H9 (cell line): ENCODE data around the gene BZW2. TPM values are rescaled to one million over a fixed set of nuclear protein-coding genes. Genes with fewer than 3 reads are reported as not detected.
A peak's percentile ranks its signal among the peaks of the same experiment; 100 is the strongest.

Experiments used
- DNase-seq: peaks from one replicate; pipeline ENCODE4 v3.0.0-alpha.2; 2017
- H2AFZ ChIP-seq: one replicate; pipeline ENCODE4 v1.6.1; 2013; ENCODE audit warnings: mild to moderate bottlenecking, low read length, control low read depth, moderate library complexity
- H2AK5ac ChIP-seq: 2 replicates; pipeline ENCODE4 v1.6.1; 2013; ENCODE audit warnings: low read length, control low read depth, mixed read lengths; ENCODE audit not compliant: insufficient read length
- H2BK120ac ChIP-seq: one replicate; pipeline ENCODE4 v1.6.1; 2013; ENCODE audit warnings: low read depth, mild to moderate bottlenecking, low read length, control low read depth, inconsistent platforms; ENCODE audit not compliant: poor library complexity, severe bottlenecking
- H2BK12ac ChIP-seq: 2 replicates; pipeline ENCODE4 v1.6.1; 2013; ENCODE audit warnings: low read length, control low read depth, mixed read lengths, low read depth; ENCODE audit not compliant: insufficient read length
- H2BK15ac ChIP-seq: 2 replicates; pipeline ENCODE4 v1.6.1; 2013; ENCODE audit warnings: low read depth, low read length, control low read depth
- H2BK20ac ChIP-seq: one replicate; pipeline ENCODE4 v1.6.1; 2013; ENCODE audit warnings: low read depth, mild to moderate bottlenecking, low read length, control low read depth, inconsistent platforms; ENCODE audit not compliant: poor library complexity, severe bottlenecking
- H2BK5ac ChIP-seq: 2 replicates; pipeline ENCODE4 v1.6.1; 2013; ENCODE audit warnings: low read length, control low read depth, mixed read lengths; ENCODE audit not compliant: insufficient read length
- H3K14ac ChIP-seq: 2 replicates; pipeline ENCODE4 v1.6.1; 2013; ENCODE audit warnings: low read length, control low read depth; ENCODE audit not compliant: insufficient read depth
- H3K18ac ChIP-seq: 2 replicates; pipeline ENCODE4 v1.6.1; 2013; ENCODE audit warnings: low read depth, mild to moderate bottlenecking, mixed read lengths, low read length, control low read depth; ENCODE audit not compliant: insufficient read length
- H3K23ac ChIP-seq: 2 replicates; pipeline ENCODE4 v1.6.1; 2013; ENCODE audit warnings: low read length, control low read depth, mixed read lengths, low read depth; ENCODE audit not compliant: insufficient read length
- H3K23me2 ChIP-seq: 2 replicates; pipeline ENCODE4 v1.6.1; 2013; ENCODE audit warnings: low read depth, mild to moderate bottlenecking, mixed read lengths, low read length, control low read depth; ENCODE audit not compliant: insufficient read length, poor library complexity, severe bottlenecking
- H3K27ac ChIP-seq: 2 replicates; pipeline ENCODE4 v1.5.1; 2013; ENCODE audit warnings: low read length, control low read depth, mixed read lengths, low read depth; ENCODE audit not compliant: insufficient read length
- H3K27me3 ChIP-seq: 2 replicates; pipeline ENCODE4 v1.6.1; 2013; ENCODE audit warnings: low read length, control low read depth, inconsistent platforms; ENCODE audit not compliant: insufficient read depth
- H3K4ac ChIP-seq: 2 replicates; pipeline ENCODE4 v1.6.1; 2013; ENCODE audit warnings: low read depth, mild to moderate bottlenecking, control low read depth, inconsistent platforms, low read length, moderate library complexity
- H3K4me1 ChIP-seq: 2 replicates; pipeline ENCODE4 v1.6.1; 2013; ENCODE audit warnings: low read length, control low read depth, inconsistent platforms; ENCODE audit not compliant: insufficient read depth
- H3K4me2 ChIP-seq: 2 replicates; pipeline ENCODE4 v1.6.1; 2013; ENCODE audit warnings: low read length, control low read depth, mixed read lengths; ENCODE audit not compliant: insufficient read length, insufficient read depth
- H3K56ac ChIP-seq: 2 replicates; pipeline ENCODE4 v1.6.1; 2013; ENCODE audit warnings: low read depth, mild to moderate bottlenecking, mixed read lengths, low read length, control low read depth; ENCODE audit not compliant: insufficient read length
- H3K79me1 ChIP-seq: 2 replicates; pipeline ENCODE4 v1.6.1; 2013; ENCODE audit warnings: low read depth, mild to moderate bottlenecking, moderate library complexity, low read length, control low read depth, inconsistent platforms; ENCODE audit not compliant: insufficient read depth, poor library complexity, severe bottlenecking
- H3K79me2 ChIP-seq: 2 replicates; pipeline ENCODE4 v1.6.1; 2013; ENCODE audit warnings: low read length, control low read depth, inconsistent platforms; ENCODE audit not compliant: insufficient read depth
- H3K9ac ChIP-seq: 2 replicates; pipeline ENCODE4 v1.6.1; 2013; ENCODE audit warnings: low read length, control low read depth, mixed read lengths; ENCODE audit not compliant: insufficient read length; ENCODE audit errors: extremely low read depth
- H3K9me3 ChIP-seq: one replicate; pipeline ENCODE4 v1.6.1; 2013; ENCODE audit warnings: low read depth, low read length, inconsistent platforms; ENCODE audit not compliant: control insufficient read depth
- H3T11ph ChIP-seq: one replicate; pipeline ENCODE4 v1.6.1; 2013; ENCODE audit warnings: mild to moderate bottlenecking, low read length, control low read depth, inconsistent platforms
- H4K20me1 ChIP-seq: one replicate; pipeline ENCODE4 v1.6.1; 2013; ENCODE audit not compliant: control insufficient read depth, insufficient read length, insufficient read depth
- H4K5ac ChIP-seq: 2 replicates; pipeline ENCODE4 v1.6.1; 2013; ENCODE audit warnings: low read depth, mild to moderate bottlenecking, mixed read lengths, low read length, control low read depth; ENCODE audit not compliant: insufficient read length
- H4K8ac ChIP-seq: replicated peaks from 2 replicates; pipeline ENCODE4 v1.6.1; 2013; ENCODE audit warnings: low read length, control low read depth, mixed read lengths, low read depth; ENCODE audit not compliant: insufficient read length
- H4K91ac ChIP-seq: 2 replicates; pipeline ENCODE4 v1.6.1; 2013; ENCODE audit warnings: low read depth, mild to moderate bottlenecking, moderate library complexity, mixed read lengths, low read length, control low read depth; ENCODE audit not compliant: insufficient read length
- H3K27ac Mint-ChIP-seq, 3 experiments: 2 replicates in 2 of 3; 3 replicates in 1 of 3; pipeline ENCODE4 v1.8.0; 2020 to 2021; ENCODE audit warnings: mixed read lengths in 3 of 3, mild to moderate bottlenecking in 1 of 3, moderate library complexity in 1 of 3
- H3K27me3 Mint-ChIP-seq: 2 replicates; pipeline ENCODE4 v1.8.0; 2021; ENCODE audit warnings: low read depth, mild to moderate bottlenecking, moderate library complexity, mixed read lengths
- H3K36me3 Mint-ChIP-seq, 3 experiments: 2 replicates in 2 of 3; 3 replicates in 1 of 3; pipeline ENCODE4 v1.8.0; 2020 to 2021; ENCODE audit warnings: low read depth in 3 of 3, mixed read lengths in 3 of 3; ENCODE audit not compliant: insufficient read depth in 1 of 3
- H3K4me1 Mint-ChIP-seq, 2 experiments: 2 replicates each; pipeline ENCODE4 v1.8.0; 2020; ENCODE audit warnings: mixed read lengths in 2 of 2
- H3K4me3 Mint-ChIP-seq, 2 experiments: 2 replicates in 1 of 2; 3 replicates in 1 of 2; pipeline ENCODE4 v1.8.0; 2020 to 2021; ENCODE audit warnings: mild to moderate bottlenecking in 2 of 2, mixed read lengths in 2 of 2, moderate library complexity in 1 of 2
- H3K9me3 Mint-ChIP-seq, 2 experiments: 2 replicates in 1 of 2; 3 replicates in 1 of 2; pipeline ENCODE4 v1.8.0; 2020; ENCODE audit warnings: mild to moderate bottlenecking in 2 of 2, mixed read lengths in 2 of 2, moderate library complexity in 1 of 2
- WGBS: extraction: QIAGEN DNeasy Blood & Tissue Kit; methylation state at CpG from one replicate; pipeline ENCODE4 v1.1.7; 2013; ENCODE audit warnings: missing lambda C conversion rate, low lambda C conversion rate, mixed read lengths; ENCODE audit not compliant: insufficient read length; ENCODE audit errors: extremely low coverage; 5-methylcytosine and 5-hydroxymethylcytosine counted together
- total RNA-seq: library from RNA; stranded (reverse); gene quantifications from 2 replicates; pipeline ENCODE4 v1.2.1, GENCODE V29; 2021
- TF ChIP-seq, protein P1 (sequence below): fragments of 200-600 bp; sonication (generic); conservative IDR thresholded peaks from 3 replicates; pipeline ENCODE4 v1.8.0; 2021; ENCODE audit warnings: antibody characterized with exemption, mild to moderate bottlenecking

The BZW2 gene
- total RNA-seq, 1 experiment from 2014 or later, result 64.6 TPM

DNA sequence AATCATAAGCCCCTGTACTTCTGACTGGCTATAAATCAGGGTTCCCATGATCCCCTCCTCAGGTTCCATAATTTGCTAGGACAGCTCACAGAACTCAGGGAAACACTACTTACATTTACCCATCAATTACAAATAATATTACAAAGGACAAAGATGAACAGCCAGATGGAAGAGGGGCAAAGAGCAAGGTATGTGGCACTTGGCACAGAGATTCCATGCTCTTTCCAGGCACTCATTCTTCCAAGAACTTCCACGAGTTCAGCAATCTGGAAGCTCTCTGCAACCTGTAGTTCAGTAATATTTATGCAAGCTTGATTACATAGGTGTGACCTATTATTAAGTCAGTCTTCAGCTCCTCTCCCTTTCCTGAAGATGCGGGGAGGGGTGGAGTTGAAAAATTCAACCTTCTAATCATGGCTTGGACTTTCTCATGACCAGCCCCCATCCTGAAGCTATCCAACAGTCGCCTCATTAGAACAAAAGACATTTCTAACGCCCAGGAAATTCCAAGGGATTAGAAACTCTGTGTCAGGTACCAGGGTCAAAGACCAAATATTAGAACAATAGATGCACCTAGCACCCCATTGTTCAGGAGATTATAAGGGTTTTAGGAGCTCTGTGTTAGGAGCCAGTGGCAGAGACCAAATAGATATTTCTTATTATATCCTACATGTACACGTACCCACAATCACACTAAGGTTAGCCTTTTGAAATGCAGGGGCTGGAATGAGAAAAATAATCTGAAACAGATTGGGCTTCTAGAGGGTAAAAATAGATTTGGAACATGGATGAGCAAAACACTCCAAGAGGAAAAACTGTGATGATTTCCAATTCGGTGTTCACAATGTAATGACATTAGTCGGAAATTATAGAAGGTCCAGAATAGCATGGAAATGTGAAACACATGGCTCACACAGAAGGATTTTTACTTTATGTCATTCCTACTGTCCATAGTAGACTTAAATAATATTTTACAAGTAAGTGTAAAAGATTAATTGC, 7.4 kb upstream of the BZW2 start:
- H3K27ac ChIP-seq, result no peak overlapping the region
- no peaks in the 10 kb centered on the region for H3K4me1 ChIP-seq
- no peaks in the 10 kb centered on the region for H4K20me1 ChIP-seq
- TF ChIP-seq, protein P1, sequence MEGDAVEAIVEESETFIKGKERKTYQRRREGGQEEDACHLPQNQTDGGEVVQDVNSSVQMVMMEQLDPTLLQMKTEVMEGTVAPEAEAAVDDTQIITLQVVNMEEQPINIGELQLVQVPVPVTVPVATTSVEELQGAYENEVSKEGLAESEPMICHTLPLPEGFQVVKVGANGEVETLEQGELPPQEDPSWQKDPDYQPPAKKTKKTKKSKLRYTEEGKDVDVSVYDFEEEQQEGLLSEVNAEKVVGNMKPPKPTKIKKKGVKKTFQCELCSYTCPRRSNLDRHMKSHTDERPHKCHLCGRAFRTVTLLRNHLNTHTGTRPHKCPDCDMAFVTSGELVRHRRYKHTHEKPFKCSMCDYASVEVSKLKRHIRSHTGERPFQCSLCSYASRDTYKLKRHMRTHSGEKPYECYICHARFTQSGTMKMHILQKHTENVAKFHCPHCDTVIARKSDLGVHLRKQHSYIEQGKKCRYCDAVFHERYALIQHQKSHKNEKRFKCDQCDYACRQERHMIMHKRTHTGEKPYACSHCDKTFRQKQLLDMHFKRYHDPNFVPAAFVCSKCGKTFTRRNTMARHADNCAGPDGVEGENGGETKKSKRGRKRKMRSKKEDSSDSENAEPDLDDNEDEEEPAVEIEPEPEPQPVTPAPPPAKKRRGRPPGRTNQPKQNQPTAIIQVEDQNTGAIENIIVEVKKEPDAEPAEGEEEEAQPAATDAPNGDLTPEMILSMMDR, result no peak
- no peak overlapping the region for H4K5ac ChIP-seq
- no peak overlapping the region for H4K8ac ChIP-seq
- no peak overlapping the region for H2BK5ac ChIP-seq
- H3K79me1 ChIP-seq, result no peaks in the 10 kb centered on the region
- no peaks in the 10 kb centered on the region for H3K27me3 ChIP-seq
- H3K23ac ChIP-seq, result no peak overlapping the region
- H3T11ph ChIP-seq, result no peak overlapping the region
- Mint-ChIP-seq H3K36me3 (no peaks in the 10 kb centered on the region; a peak in 3 of 7 replicates), H3K27me3 (no peaks in the 10 kb centered on the region), H3K9me3 (no peaks in the 10 kb centered on the region), H3K27ac (peak overlapping the region in 1 of 3 experiments; percentile 12; a peak in 1 of 7 replicates), H3K4me1 (peaks cover 22 to 24% of the 10 kb centered on the region in 2 experiments), H3K4me3 (no peak overlapping the region)
- H4K91ac ChIP-seq, result no peak overlapping the region
- H2AK5ac ChIP-seq, result no peak overlapping the region
- no CpG with 5 or more reads among the region's 7 CpGs for WGBS
- H3K4ac ChIP-seq, result no peak overlapping the region
- H3K18ac ChIP-seq, result no peak overlapping the region
- H3K23me2 ChIP-seq, result no peaks in the 10 kb centered on the region
- H2BK120ac ChIP-seq, result no peak overlapping the region
- no peak for DNase-seq
- H3K14ac ChIP-seq, result no peak overlapping the region
- H2BK12ac ChIP-seq, result no peak overlapping the region
- no peak overlapping the region for H2BK20ac ChIP-seq
- no peak overlapping the region for H3K56ac ChIP-seq
- H3K9me3 ChIP-seq, result no peaks in the 10 kb centered on the region
- no peak overlapping the region for H3K4me2 ChIP-seq
- H3K79me2 ChIP-seq, result no peaks in the 10 kb centered on the region
- no peak overlapping the region for H2AFZ ChIP-seq
- H2BK15ac ChIP-seq, result no peak overlapping the region
- no peak overlapping the region for H3K9ac ChIP-seq
